ENCODE measurements around the gene SDS. TPM values are rescaled to one million over a fixed set of nuclear protein-coding genes. Genes with fewer than 3 reads are reported as not detected.

SDS gene
- total and polyA plus RNA-seq, 8 donors: 0.31 to 3.2 (median 0.47) TPM

- peak; percentile 64 for ATAC-seq
Observed at GRCh38 chr12:113416091-113416754, 12.5 kb upstream of the SDS start.

GRCh38 chr12:113414519-113415038 is 10.9 kb upstream of the SDS start:
- peaks cover 0 to 3% of the 10 kb centered on the region in 2 donors for H3K27me3 ChIP-seq
- DNase-seq (no peak), ATAC-seq (no peak)
- no peak overlapping the region for H3K4me3 ChIP-seq
- H3K4me1 ChIP-seq: peaks cover 0 to 18% of the 10 kb centered on the region in 2 donors
- no peaks in the 10 kb centered on the region for H3K36me3 ChIP-seq
- intact Hi-C loops (cut with DNase I): no loop called here
- TF ChIP-seq CTCF (IDR thresholded peaks at IDR 0.05): no peak
- no peak overlapping the region for H3K27ac ChIP-seq
- H3K9me3 ChIP-seq: no peaks in the 10 kb centered on the region

More at GRCh38 chr12:113416091-113416754, 12.5 kb upstream of the SDS start:
- H3K27me3 ChIP-seq: peaks cover 0 to 3% of the 10 kb centered on the region in 2 donors
- intact Hi-C loops (cut with DNase I): no loop called here
- H3K4me1 ChIP-seq: peaks cover 0 to 21% of the 10 kb centered on the region in 2 donors
- no peaks in the 10 kb centered on the region for H3K36me3 ChIP-seq
- TF ChIP-seq CTCF (IDR thresholded peaks at IDR 0.05): no peak
- peak in 1 of 4 donors; percentile 64 for DNase-seq
- no peak overlapping the region for H3K4me3 ChIP-seq
- H3K27ac ChIP-seq: peak overlapping the region; percentile 17 to 53
- no peaks in the 10 kb centered on the region for H3K9me3 ChIP-seq

GRCh38 chr12:113413488-113413939 is 9.8 kb upstream of the SDS start:
- no peaks in the 10 kb centered on the region for H3K9me3 ChIP-seq
- no peak overlapping the region for H3K27ac ChIP-seq
- peaks cover 0 to under 1% of the 10 kb centered on the region in 2 donors for H3K27me3 ChIP-seq
- no peak for TF ChIP-seq CTCF (IDR thresholded peaks at IDR 0.05)
- intact Hi-C loops (cut with DNase I): no loop called here
- ATAC-seq: no peak
- no peaks in the 10 kb centered on the region for H3K36me3 ChIP-seq
- DNase-seq: peak in 1 of 4 donors; percentile 40
- peaks cover 0 to 10% of the 10 kb centered on the region in 2 donors for H3K4me1 ChIP-seq
- no peak overlapping the region for H3K4me3 ChIP-seq

- Histone ChIP-seq H3K4me1 (peaks cover 0 to 6% of the 10 kb centered on the region in 2 donors), H3K4me3 (no peak overlapping the region), H3K36me3 (no peaks in the 10 kb centered on the region), H3K27me3 (no peaks in the 10 kb centered on the region), H3K27ac (no peak overlapping the region), H3K9me3 (no peaks in the 10 kb centered on the region)
- intact Hi-C loops (cut with DNase I): no loop called here
- DNase-seq: no peak
- no peak for ATAC-seq
- TF ChIP-seq CTCF (IDR thresholded peaks at IDR 0.05): no peak
Observed at GRCh38 chr12:113409462-113410124, 5.9 kb upstream of the SDS start.

GRCh38 chr12:113408756-113409298 is 5.1 kb upstream of the SDS start:
- Histone ChIP-seq H3K36me3 (no peaks in the 10 kb centered on the region), H3K9me3 (no peaks in the 10 kb centered on the region), H3K27me3 (no peaks in the 10 kb centered on the region), H3K27ac (no peak overlapping the region), H3K4me1 (peaks cover 0 to 14% of the 10 kb centered on the region in 2 donors), H3K4me3 (no peak overlapping the region)
- intact Hi-C loops (cut with DNase I): no loop called here
- TF ChIP-seq CTCF (IDR thresholded peaks at IDR 0.05): no peak
- DNase-seq (no peak), ATAC-seq (no peak)

Measured in left lung (tissue), 10 donors.